Neutrophil (primary cell): ENCODE results near the gene SFXN5.

Experiments used
- H3K27ac ChIP-seq: fragments of 200-600 bp; sonication (generic); 2 replicates; pipeline ENCODE4 v1.5.1; 2016; ENCODE audit warnings: mild to moderate bottlenecking, moderate library complexity
- H3K27me3 ChIP-seq: fragments of 200-600 bp; sonication (generic); 2 replicates; pipeline ENCODE4 v1.6.0; 2016; ENCODE audit warnings: mild to moderate bottlenecking
- H3K36me3 ChIP-seq: fragments of 200-600 bp; sonication (generic); 2 replicates; pipeline ENCODE4 v1.5.1; 2017
- H3K4me1 ChIP-seq, 2 experiments: fragments of 200-600 bp in 1 of 2; sonication (generic) in 1 of 2; 1 replicate in 1 of 2; 2 replicates in 1 of 2; pipeline versions ENCODE4 v1.5.1 to v1.6.1; 2013 to 2016; ENCODE audit warnings: low read depth in 1 of 2, low read length in 1 of 2, mild to moderate bottlenecking in 1 of 2, moderate library complexity in 1 of 2; ENCODE audit not compliant: control insufficient read depth in 1 of 2, insufficient read depth in 1 of 2
- H3K4me3 ChIP-seq, 2 experiments: fragments of 200-600 bp in 1 of 2; sonication (generic) in 1 of 2; 1 replicate in 1 of 2; 2 replicates in 1 of 2; pipeline ENCODE4 v1.5.1; 2013 to 2016; ENCODE audit warnings: low read depth in 1 of 2, low read length in 1 of 2, mild to moderate bottlenecking in 1 of 2, moderate library complexity in 1 of 2
- H3K9me3 ChIP-seq: fragments of 200-600 bp; sonication (generic); 2 replicates; pipeline ENCODE4 v1.5.1; 2016
- TF ChIP-seq, protein P1 (sequence below): fragments of 200-600 bp; sonication (generic); IDR thresholded peaks from 2 replicates; pipeline ENCODE4 v1.5.1; 2016; ENCODE audit warnings: antibody characterized with exemption

Gene SFXN5

DNA sequence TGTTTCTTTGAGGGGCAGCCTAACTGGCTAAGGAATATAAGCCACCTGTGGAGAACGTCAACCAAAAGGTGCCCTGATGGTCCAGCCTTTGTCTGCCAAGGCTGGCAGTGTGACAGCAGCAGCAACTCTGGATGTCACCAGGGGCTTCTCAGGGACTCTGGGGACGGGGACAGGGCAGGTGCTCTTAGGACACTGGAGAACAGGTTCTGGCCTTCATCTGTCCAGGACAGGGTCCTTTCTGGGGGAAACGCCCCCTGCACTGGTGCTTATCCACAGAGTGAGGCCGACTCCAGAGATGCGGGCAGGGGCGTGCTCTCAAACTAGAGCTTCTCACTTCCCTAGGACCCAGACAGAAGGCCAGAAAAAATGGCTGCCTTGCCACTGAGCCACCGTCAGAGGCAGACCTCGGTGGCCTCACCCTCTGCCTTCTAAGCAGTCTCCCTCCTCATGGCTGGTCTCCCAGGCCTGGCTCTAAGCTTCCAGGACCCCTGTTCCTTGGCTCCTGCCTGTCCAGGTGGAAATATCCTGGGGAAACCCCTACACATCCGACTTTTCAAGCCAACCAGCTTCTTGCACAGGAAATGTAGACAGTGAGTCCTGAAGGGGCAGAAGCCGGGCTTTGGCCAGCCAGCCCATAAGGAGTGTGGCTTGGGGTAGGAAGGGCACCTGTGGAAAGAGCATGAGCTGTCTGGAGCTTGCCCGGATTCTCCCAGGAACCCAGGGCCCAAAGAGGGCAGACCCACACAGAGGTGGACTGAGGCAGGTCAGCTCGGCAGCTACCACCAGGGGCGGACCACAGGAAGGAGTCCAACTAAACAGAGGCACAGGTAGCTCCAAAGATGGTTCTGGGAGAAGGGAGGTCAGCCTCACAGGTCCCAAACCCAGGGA lies 11.3 kb upstream of the SFXN5 start:
- no peaks in the 10 kb centered on the region for H3K9me3 ChIP-seq
- peaks cover 24% of the 10 kb centered on the region for H3K27me3 ChIP-seq
- no peaks in the 10 kb centered on the region for H3K4me1 ChIP-seq
- TF ChIP-seq, protein P1, sequence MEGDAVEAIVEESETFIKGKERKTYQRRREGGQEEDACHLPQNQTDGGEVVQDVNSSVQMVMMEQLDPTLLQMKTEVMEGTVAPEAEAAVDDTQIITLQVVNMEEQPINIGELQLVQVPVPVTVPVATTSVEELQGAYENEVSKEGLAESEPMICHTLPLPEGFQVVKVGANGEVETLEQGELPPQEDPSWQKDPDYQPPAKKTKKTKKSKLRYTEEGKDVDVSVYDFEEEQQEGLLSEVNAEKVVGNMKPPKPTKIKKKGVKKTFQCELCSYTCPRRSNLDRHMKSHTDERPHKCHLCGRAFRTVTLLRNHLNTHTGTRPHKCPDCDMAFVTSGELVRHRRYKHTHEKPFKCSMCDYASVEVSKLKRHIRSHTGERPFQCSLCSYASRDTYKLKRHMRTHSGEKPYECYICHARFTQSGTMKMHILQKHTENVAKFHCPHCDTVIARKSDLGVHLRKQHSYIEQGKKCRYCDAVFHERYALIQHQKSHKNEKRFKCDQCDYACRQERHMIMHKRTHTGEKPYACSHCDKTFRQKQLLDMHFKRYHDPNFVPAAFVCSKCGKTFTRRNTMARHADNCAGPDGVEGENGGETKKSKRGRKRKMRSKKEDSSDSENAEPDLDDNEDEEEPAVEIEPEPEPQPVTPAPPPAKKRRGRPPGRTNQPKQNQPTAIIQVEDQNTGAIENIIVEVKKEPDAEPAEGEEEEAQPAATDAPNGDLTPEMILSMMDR: no peak
- no peak overlapping the region for H3K27ac ChIP-seq
- no peak overlapping the region for H3K4me3 ChIP-seq
- H3K36me3 ChIP-seq: no peaks in the 10 kb centered on the region

DNA sequence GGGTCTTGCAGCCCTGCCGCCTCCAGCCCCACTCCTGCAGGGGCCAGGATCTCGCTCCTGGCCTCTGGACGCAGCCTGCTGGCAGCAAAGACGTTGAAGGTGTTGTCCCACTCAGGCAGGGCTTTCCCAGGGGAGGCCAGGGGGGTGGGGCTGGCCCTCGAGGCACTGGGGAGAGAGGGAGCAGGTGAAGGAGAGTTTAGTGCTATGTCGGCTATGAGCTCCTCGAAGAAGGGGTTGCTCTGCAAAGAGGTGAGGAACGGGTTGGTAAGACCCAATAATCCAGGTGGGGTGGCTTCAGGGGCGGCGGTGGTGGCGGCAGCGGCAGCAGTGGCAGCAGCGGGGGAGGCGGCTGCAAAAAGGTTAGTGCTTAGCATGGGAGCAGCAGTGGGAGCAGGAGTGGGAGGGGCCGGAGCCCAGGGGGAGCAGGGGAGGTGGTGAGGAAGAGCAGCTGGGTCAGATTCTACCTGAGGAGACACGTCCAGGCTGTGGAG lies 9.7 kb upstream of the SFXN5 start:
- peaks cover 37% of the 10 kb centered on the region for H3K27me3 ChIP-seq
- no peaks in the 10 kb centered on the region for H3K9me3 ChIP-seq
- H3K36me3 ChIP-seq: no peaks in the 10 kb centered on the region
- H3K4me3 ChIP-seq: no peak overlapping the region
- no peaks in the 10 kb centered on the region for H3K4me1 ChIP-seq
- H3K27ac ChIP-seq: no peak overlapping the region
- TF ChIP-seq, protein P1: no peak

DNA sequence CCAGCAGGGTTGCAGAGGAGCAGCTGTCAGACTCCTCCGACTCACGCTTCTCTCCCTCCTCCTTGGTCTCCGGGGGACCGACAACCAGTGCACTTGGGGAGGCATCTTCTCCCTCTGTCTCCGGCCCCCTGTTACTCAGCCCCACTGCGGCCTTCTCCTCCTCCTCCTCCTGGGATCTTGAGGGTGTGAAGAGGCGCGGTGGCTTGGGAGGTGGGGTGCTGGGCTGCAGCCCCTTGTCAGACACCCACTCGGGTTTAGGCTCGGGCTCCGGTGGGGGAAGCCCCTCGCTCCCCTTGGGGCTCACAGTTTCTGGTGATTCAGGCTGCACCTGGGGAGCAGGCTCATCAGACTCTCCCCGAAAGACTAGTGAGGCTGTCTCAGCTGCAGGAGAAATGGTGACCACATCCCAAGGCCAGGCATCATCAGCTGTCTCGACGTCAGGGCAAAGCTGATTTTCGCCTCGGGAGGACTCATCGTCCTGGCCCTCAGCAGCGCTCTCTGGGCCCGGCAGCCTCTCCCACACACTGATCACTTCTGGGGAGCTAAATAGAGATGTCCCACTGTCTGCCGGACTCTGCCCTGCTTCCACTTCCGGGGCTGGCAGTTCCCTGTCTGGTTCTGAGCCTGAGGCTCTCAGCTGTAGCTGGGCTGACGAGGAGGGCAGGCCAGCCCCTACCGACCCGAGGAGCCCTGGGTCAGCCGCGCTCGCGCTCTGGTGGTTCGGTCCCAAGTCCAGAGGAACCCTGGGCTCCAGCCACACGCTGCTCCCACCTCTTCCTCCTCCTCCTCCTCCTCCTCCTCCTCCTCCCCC lies 9.0 kb upstream of the SFXN5 start:
- no peak overlapping the region for H3K27ac ChIP-seq
- no peak overlapping the region for H3K4me3 ChIP-seq
- H3K27me3 ChIP-seq: peaks cover 37% of the 10 kb centered on the region
- no peaks in the 10 kb centered on the region for H3K36me3 ChIP-seq
- H3K9me3 ChIP-seq: no peaks in the 10 kb centered on the region
- TF ChIP-seq, protein P1: no peak
- no peaks in the 10 kb centered on the region for H3K4me1 ChIP-seq

DNA sequence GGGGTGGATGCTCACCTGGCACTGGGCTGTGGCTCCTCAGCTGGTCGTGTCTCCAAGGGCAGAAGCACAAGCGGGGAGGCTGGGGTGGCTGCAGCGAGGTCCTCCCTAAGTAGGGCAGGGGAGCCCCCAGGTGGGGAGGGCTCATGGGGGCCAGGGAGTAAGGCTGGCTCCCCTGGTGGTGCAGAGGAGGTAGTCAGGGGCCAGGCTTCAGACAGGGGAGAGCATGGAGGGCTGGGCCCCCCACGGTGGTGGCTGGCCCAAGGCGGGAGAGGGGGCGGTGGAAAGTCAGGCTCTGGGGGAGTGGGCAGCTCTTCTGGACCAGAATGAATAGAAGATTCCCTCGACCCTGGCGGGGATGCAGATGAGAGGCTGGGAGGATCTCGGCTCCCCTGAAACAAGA lies 8.1 kb upstream of the SFXN5 start:
- Histone ChIP-seq H3K4me1 (no peaks in the 10 kb centered on the region), H3K9me3 (no peaks in the 10 kb centered on the region), H3K27ac (no peak overlapping the region), H3K36me3 (no peaks in the 10 kb centered on the region), H3K27me3 (peaks cover 37% of the 10 kb centered on the region), H3K4me3 (no peak overlapping the region)
- TF ChIP-seq, protein P1: no peak

DNA sequence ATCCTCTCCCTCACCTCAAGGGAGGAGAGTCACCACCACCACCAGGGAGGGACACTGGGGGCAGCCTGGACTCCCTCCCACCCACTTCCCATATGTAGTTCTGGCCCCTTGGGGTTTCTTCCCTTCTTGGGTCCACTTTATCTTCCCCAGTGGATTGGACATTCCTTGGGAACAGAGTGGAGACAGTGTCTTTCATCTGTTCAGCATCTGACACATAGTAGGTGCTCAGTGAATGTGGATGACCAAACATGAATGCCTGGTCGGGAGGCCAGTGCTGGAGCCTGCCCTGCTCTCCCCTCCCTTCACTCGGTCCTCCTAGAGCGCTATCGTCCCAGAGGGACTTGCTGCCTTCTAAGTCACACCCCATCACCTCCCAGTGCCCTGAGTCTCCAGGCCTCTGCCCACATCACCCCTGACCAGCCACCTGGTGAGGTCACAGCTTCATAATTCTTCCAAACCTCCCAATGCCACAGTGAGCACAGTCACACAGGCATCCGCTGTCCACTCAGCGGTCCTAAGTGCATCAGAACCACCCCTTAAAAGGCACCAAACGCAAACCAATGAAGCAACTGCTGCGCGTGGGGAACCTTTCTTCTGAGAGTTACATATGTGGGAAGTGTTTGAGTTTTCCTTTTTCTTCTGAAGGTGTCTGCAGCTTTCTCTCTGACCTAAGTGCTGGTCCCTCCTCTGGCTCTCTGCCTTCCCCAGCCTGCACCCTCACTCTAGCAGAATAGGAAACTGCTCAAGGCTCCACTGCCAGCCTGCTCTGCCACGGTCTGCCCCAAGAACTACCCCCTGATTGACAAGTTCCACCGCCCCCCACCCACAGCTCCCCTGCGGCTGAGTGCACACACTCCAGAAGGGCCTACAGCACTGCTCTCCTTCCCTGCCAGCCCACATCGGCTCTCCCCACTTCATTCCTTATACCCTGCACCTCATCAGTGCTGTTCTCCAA lies 7.2 kb upstream of the SFXN5 start:
- Histone ChIP-seq H3K4me3 (no peak overlapping the region), H3K36me3 (no peaks in the 10 kb centered on the region), H3K27ac (no peak overlapping the region), H3K27me3 (peaks cover 37% of the 10 kb centered on the region), H3K4me1 (no peaks in the 10 kb centered on the region), H3K9me3 (no peaks in the 10 kb centered on the region)
- TF ChIP-seq, protein P1: no peak
